HCT116 (cell line): ENCODE results near the gene UFD1. TPM values are rescaled to one million over a fixed set of nuclear protein-coding genes. Genes with fewer than 3 reads are reported as not detected.
A peak's percentile ranks its signal among the peaks of the same experiment; 100 is the strongest.

ENCODE experiments used
- ATAC-seq: fragments of 200-7000 bp; cut with Tn5 transposase; 2 replicates; pipeline ENCODE4 v1.9.1; 2020; ENCODE audit warnings: mild to moderate bottlenecking, moderate library complexity
- BruUV-seq: library from RNA; stranded (reverse); fragments of 400-500 nt; replicated peaks from 2 replicates; lab custom pipeline; 2021; lab: Mats Ljungman, UMichigan
- CTCF ChIA-PET: fragments of 300-600 bp; sonication (Branson Sonifier 250); formaldehyde crosslinking; loops from one replicate; lab custom pipeline; 2021; ENCODE audit warnings: antibody characterized with exemption; lab: Charles Lee
- POLR2A ChIA-PET: fragments of 300-600, 350-600 bp; sonication (Branson Sonifier 250); formaldehyde crosslinking; loops from one replicate; lab custom pipeline; 2021; ENCODE audit warnings: antibody characterized with exemption; lab: Charles Lee
- RAD21 ChIA-PET, 2 experiments: fragments of 300-600 bp; sonication (Branson Sonifier 250); formaldehyde crosslinking; loops; one replicate each; lab custom pipeline; 2023; ENCODE audit warnings: low total read pairs in 2 of 2; ENCODE audit not compliant: uncharacterized antibody in 2 of 2, unreplicated experiment in 2 of 2, low non-redundant PET in 1 of 2; lab: Charles Lee
- DNase-seq: peaks from one replicate; pipeline ENCODE4 v3.0.0-alpha.2; 2010; ENCODE audit warnings: low read depth, low spot score
- H2AFZ ChIP-seq: fragments of 200-600 bp; shearing (Covaris generic), sonication (generic); 2 replicates; pipeline ENCODE4 v1.6.1; 2017; ENCODE audit warnings: low read depth, mixed run types, mixed read lengths, antibody characterized with exemption, low read length; ENCODE audit not compliant: poor library complexity, severe bottlenecking
- H3K27ac ChIP-seq: 2 replicates; pipeline ENCODE4 v1.5.1; 2012; ENCODE audit warnings: low read depth, low read length
- H3K27me3 ChIP-seq: fragments of 200-600 bp; sonication (generic); 2 replicates; pipeline ENCODE4 v1.6.1; 2016; ENCODE audit warnings: mixed run types, low read length, mixed read lengths; ENCODE audit not compliant: insufficient read depth
- H3K36me3 ChIP-seq, 2 experiments: fragments of 200-500 bp in 1 of 2; fragments of 200-600 bp in 1 of 2; sonication (Bioruptor generic) in 1 of 2; sonication (generic) in 1 of 2; 2 replicates each; pipeline versions ENCODE4 v1.5.1 to v1.6.1; 2014 to 2016; ENCODE audit warnings: low read length in 2 of 2, inconsistent platforms in 1 of 2, mixed read lengths in 1 of 2, mixed run types in 1 of 2; ENCODE audit not compliant: insufficient read depth in 2 of 2, control insufficient read depth in 1 of 2
- H3K4me1 ChIP-seq, 2 experiments: fragments of 200-600 bp in 1 of 2; sonication (generic) in 1 of 2; 2 replicates each; pipeline versions ENCODE4 v1.5.1 to v1.6.1; 2012 to 2017; ENCODE audit warnings: low read length in 2 of 2, inconsistent platforms in 1 of 2, mild to moderate bottlenecking in 1 of 2, mixed read lengths in 1 of 2, mixed run types in 1 of 2, moderate library complexity in 1 of 2; ENCODE audit not compliant: insufficient read depth in 2 of 2, control insufficient read depth in 1 of 2
- H3K4me2 ChIP-seq: fragments of 200-600 bp; sonication (generic); 2 replicates; pipeline ENCODE4 v1.6.1; 2017; ENCODE audit warnings: mixed run types, low read length, mixed read lengths
- H3K4me3 ChIP-seq, 2 experiments: fragments of 200-600 bp in 1 of 2; sonication (generic) in 1 of 2; replicated peaks in 1 of 2; 2 replicates each; pipeline ENCODE4 v1.5.1; 2011 to 2016; ENCODE audit warnings: low read length in 2 of 2, control low read depth in 1 of 2, low read depth in 1 of 2, mild to moderate bottlenecking in 1 of 2, mixed read lengths in 1 of 2, mixed run types in 1 of 2
- H3K79me2 ChIP-seq: fragments of 200-600 bp; sonication (generic); 2 replicates; pipeline ENCODE4 v1.6.1; 2017; ENCODE audit warnings: mild to moderate bottlenecking, mixed run types, low read length, moderate library complexity, mixed read lengths; ENCODE audit not compliant: insufficient read depth
- H3K9ac ChIP-seq: fragments of 200-600 bp; sonication (generic); 2 replicates; pipeline ENCODE4 v1.6.1; 2016; ENCODE audit warnings: low read length, mixed read lengths
- H3K9me2 ChIP-seq: fragments of 200-600 bp; sonication (generic), shearing (Covaris generic); 2 replicates; pipeline ENCODE4 v1.6.1; 2017; ENCODE audit warnings: mixed run types, mild to moderate bottlenecking, moderate library complexity; ENCODE audit not compliant: insufficient read depth
- H3K9me3 ChIP-seq, 2 experiments: fragments of 200-500 bp in 1 of 2; fragments of 200-600 bp in 1 of 2; sonication (Bioruptor generic) in 1 of 2; sonication (generic) in 1 of 2; 2 replicates each; pipeline ENCODE4 v1.6.1; 2014 to 2017; ENCODE audit warnings: low read length in 2 of 2, mixed read lengths in 2 of 2, inconsistent platforms in 1 of 2, low read depth in 1 of 2, mild to moderate bottlenecking in 1 of 2, mixed run types in 1 of 2, moderate library complexity in 1 of 2; ENCODE audit not compliant: control insufficient read depth in 1 of 2, insufficient read depth in 1 of 2
- H4K20me1 ChIP-seq: fragments of 200-600 bp; sonication (generic), shearing (Covaris generic); 2 replicates; pipeline ENCODE4 v1.6.1; 2017; ENCODE audit warnings: mixed run types, mild to moderate bottlenecking, moderate library complexity; ENCODE audit not compliant: insufficient read depth
- EGR1 ChIP-seq: IDR thresholded peaks from 2 replicates; pipeline ENCODE4 v1.6.1; 2012; ENCODE audit warnings: low read depth
- EZH2 ChIP-seq: fragments of 200-600 bp; sonication (generic); IDR thresholded peaks from 2 replicates; pipeline ENCODE4 v1.6.1; 2017; ENCODE audit warnings: antibody characterized with exemption, mixed run types
- EZH2phosphoT487 ChIP-seq: fragments of 200-600 bp; IDR thresholded peaks from 2 replicates; pipeline ENCODE4 v1.6.1; 2018; ENCODE audit warnings: antibody characterized with exemption, borderline replicate concordance
- FOSL1 ChIP-seq: IDR thresholded peaks from 2 replicates; pipeline ENCODE4 v1.6.1; 2012; ENCODE audit warnings: low read depth
- POLR2A ChIP-seq: IDR thresholded peaks from 2 replicates; pipeline ENCODE4 v1.7.0; 2011; ENCODE audit warnings: borderline replicate concordance; ENCODE audit not compliant: insufficient read depth, insufficient read length; ENCODE audit errors: extremely low read depth
- RAD21 ChIP-seq: IDR thresholded peaks from 2 replicates; pipeline ENCODE4 v1.6.1; 2012; ENCODE audit warnings: low read depth, mild to moderate bottlenecking
- SRF ChIP-seq: IDR thresholded peaks from 2 replicates; pipeline ENCODE4 v1.6.1; 2012; ENCODE audit warnings: low read depth
- TCF7L2 ChIP-seq: IDR thresholded peaks from 2 replicates; pipeline ENCODE4 v1.7.0; 2011; ENCODE audit warnings: borderline replicate concordance, inconsistent platforms; ENCODE audit not compliant: insufficient read depth, insufficient read length; ENCODE audit errors: extremely low read depth
- YY1 ChIP-seq: IDR thresholded peaks from 2 replicates; pipeline ENCODE4 v1.6.1; 2011; ENCODE audit warnings: low read length, low read depth, moderate library complexity, mild to moderate bottlenecking; ENCODE audit not compliant: insufficient replicate concordance; ENCODE audit errors: extremely low read depth
- ZBTB33 ChIP-seq: IDR thresholded peaks from 2 replicates; pipeline ENCODE4 v1.6.1; 2011; ENCODE audit warnings: mild to moderate bottlenecking, low read length, moderate library complexity; ENCODE audit not compliant: insufficient replicate concordance; ENCODE audit errors: extremely low read depth
- intact Hi-C: fragments of 100-400 bp; cut with micrococcal nuclease; formaldehyde crosslinking; loops from 2 replicates; pipeline ENCODE4 v1.10.0; 2022
- total RNA-seq: library from RNA; stranded (reverse); gene quantifications from one replicate; pipeline ENCODE4 v1.2.1, GENCODE V29; 2021; ENCODE audit not compliant: unreplicated experiment

UFD1 gene
- total RNA-seq, 1 experiment from 2014 or later: 97.5 TPM

DNA sequence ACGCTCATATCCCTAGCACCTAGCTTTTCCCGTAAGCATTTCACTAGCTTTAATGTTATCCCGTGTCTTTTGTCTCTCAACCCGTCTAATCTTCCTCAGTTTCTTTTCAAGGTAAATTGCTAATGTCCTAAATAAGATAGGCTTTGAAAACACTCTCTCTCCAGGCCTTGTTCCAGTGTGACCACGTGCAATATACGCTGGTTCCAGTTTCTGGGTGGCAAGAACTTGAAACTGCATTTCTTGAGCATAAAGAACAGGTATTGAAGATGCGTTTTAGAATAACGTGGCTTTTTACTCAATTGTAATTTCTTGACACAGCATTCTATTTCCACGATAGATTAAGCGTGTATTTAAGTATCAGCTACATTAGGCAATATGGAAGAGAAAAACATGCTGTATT lies 1.8 kb upstream of the UFD1 start (continued):
- TF ChIP-seq EGR1 (no peak), YY1 (no peak)
- TF ChIP-seq, all 23 proteins: peak for 0

- BruUV-seq: no TSS peak
- intact Hi-C loops: no loop called here
- no peak for TF ChIP-seq POLR2A
- no peak for TF ChIP-seq FOSL1
- no peak for TF ChIP-seq EZH2
- TF ChIP-seq YY1: no peak
- no peak for TF ChIP-seq SRF
- TF ChIP-seq EZH2phosphoT487: no peak
- no peak for TF ChIP-seq ZBTB33
- TF ChIP-seq RAD21: no peak
- TF ChIP-seq TCF7L2: no peak
- TF ChIP-seq EGR1: no peak
- peak overlapping the region; percentile 93 for H3K9ac ChIP-seq
- ATAC-seq: peak; percentile 15
- peaks cover 77% of the 10 kb centered on the region for H3K79me2 ChIP-seq
- DNase-seq: no peak
- H3K27me3 ChIP-seq: no peaks in the 10 kb centered on the region
- peaks cover 14 to 23% of the 10 kb centered on the region in 2 experiments; a peak in 3 of 4 replicates for H3K4me1 ChIP-seq
- H3K36me3 ChIP-seq: peaks cover 17 to 40% of the 10 kb centered on the region in 2 experiments
- H3K27ac ChIP-seq: peak overlapping the region; percentile 53
- H3K4me2 ChIP-seq: peak overlapping the region; percentile 81
- no peaks in the 10 kb centered on the region for H3K9me3 ChIP-seq
- H3K9me2 ChIP-seq: no peaks in the 10 kb centered on the region
- H3K4me3 ChIP-seq: peak overlapping the region; percentile 80 to 91
- no peak overlapping the region for H2AFZ ChIP-seq
- ChIA-PET POLR2A (interaction anchor here (0.9 to 1.6 kb wide), 5 partner anchors 9 to 150 kb away, joined by 3 to 6 read pairs (median 3); no protein-coding TSS in a partner anchor), CTCF (interaction anchor here (1.0 to 2.6 kb wide), 5 partner anchors 10 to 301 kb away, joined by 4 to 11 read pairs (median 5); partner anchors contain the start of gene SLC25A1), RAD21 (interaction anchor here (0.7 to 0.9 kb wide), 3 partner anchors 150 to 336 kb away, joined by 3 read pairs; partner anchors contain the start of gene ESS2 (in 1 of the 2))
- peaks cover 5% of the 10 kb centered on the region; the same call in 1 of the 2 replicates for H4K20me1 ChIP-seq
Observed at GRCh38 chr22:19480173-19480568, 1.2 kb upstream of the UFD1 start.
